ENCODE measurements around the gene ZFYVE28. TPM values are rescaled to one million over a fixed set of nuclear protein-coding genes. Genes with fewer than 3 reads are reported as not detected.

Gene ZFYVE28
- total RNA-seq, 1 experiment from 2014 or later: 19.2 TPM

DNA sequence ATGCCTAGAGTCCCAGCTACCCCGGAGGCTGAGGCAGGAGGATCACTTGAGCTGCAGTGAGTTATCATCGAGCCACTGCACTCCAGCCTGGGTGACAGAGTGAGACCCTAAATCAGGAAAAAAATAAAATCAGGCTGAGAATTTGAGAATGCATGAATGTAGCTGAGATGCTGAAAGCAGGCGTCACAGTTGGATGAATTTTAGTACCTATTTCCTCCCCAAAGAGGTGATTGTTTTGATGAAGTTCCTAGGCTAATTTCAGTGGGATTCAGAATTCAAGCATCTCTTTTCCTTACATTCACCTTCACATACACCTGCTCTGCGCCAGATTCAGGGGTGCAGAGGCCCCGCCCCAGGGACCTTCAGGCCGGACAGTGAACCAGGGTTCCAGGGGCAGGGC is 3.5 kb upstream of the ZFYVE28 start:
- Histone ChIP-seq H3K4me3 (replicated peaks in 1 of 2; ENCODE audit: low read depth in 1 of 2, low read length in 2 of 2) (no peak overlapping the region), H2AFZ (ENCODE audit: low read depth, low read length, poor library complexity, severe bottlenecking) (no peak overlapping the region), H3K36me3 (ENCODE audit: control insufficient read depth in 1 of 2, insufficient read depth in 2 of 2, low read length in 2 of 2) (no peaks in the 10 kb centered on the region), H3K9me3 (ENCODE audit: control insufficient read depth in 1 of 2, insufficient read depth in 1 of 2, low read depth in 1 of 2, low read length in 2 of 2) (no peaks in the 10 kb centered on the region), H3K4me1 (ENCODE audit: control insufficient read depth in 1 of 2, insufficient read depth in 2 of 2, low read length in 2 of 2) (peaks cover 8 to 17% of the 10 kb centered on the region in 2 experiments), H3K4me2 (ENCODE audit: low read length) (no peak overlapping the region), H3K79me2 (ENCODE audit: insufficient read depth, low read length) (peaks cover 1% of the 10 kb centered on the region; the same call in 1 of the 2 replicates), H3K27ac (ENCODE audit: low read depth, low read length) (no peak overlapping the region), H3K27me3 (ENCODE audit: insufficient read depth, low read length) (peaks cover 19% of the 10 kb centered on the region; the same call in 1 of the 2 replicates), H4K20me1 (ENCODE audit: insufficient read depth) (no peaks in the 10 kb centered on the region), H3K9me2 (ENCODE audit: insufficient read depth) (no peaks in the 10 kb centered on the region), H3K9ac (ENCODE audit: low read length) (no peak overlapping the region)
- ChIA-PET POLR2A (no interaction called here), CTCF (no interaction called here), RAD21 (ENCODE audit: low non-redundant PET in 1 of 2, low total read pairs in 2 of 2, uncharacterized antibody in 2 of 2, unreplicated experiment in 2 of 2) (no interaction called here)
- DNase-seq (ENCODE audit: low read depth, low spot score): no peak
- intact Hi-C loops (cut with micrococcal nuclease): no loop called here
- TF ChIP-seq, protein P1, sequence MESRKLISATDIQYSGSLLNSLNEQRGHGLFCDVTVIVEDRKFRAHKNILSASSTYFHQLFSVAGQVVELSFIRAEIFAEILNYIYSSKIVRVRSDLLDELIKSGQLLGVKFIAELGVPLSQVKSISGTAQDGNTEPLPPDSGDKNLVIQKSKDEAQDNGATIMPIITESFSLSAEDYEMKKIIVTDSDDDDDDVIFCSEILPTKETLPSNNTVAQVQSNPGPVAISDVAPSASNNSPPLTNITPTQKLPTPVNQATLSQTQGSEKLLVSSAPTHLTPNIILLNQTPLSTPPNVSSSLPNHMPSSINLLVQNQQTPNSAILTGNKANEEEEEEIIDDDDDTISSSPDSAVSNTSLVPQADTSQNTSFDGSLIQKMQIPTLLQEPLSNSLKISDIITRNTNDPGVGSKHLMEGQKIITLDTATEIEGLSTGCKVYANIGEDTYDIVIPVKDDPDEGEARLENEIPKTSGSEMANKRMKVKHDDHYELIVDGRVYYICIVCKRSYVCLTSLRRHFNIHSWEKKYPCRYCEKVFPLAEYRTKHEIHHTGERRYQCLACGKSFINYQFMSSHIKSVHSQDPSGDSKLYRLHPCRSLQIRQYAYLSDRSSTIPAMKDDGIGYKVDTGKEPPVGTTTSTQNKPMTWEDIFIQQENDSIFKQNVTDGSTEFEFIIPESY (IDR thresholded peaks at IDR 0.05; ENCODE audit: extremely low read depth, insufficient replicate concordance, low read length): no peak
- TF ChIP-seq CBX3 (IDR thresholded peaks at IDR 0.05; ENCODE audit: low read depth) (no peak), EZH2phosphoT487 (IDR thresholded peaks at IDR 0.05; ENCODE audit: borderline replicate concordance) (no peak), YY1 (IDR thresholded peaks at IDR 0.05; ENCODE audit: extremely low read depth, insufficient replicate concordance, low read depth, low read length) (no peak), SRF (IDR thresholded peaks at IDR 0.05; ENCODE audit: low read depth) (no peak), SIN3A (IDR thresholded peaks at IDR 0.05; ENCODE audit: low read depth) (no peak), SP1 (IDR thresholded peaks at IDR 0.05; ENCODE audit: low read depth) (no peak), ELF1 (IDR thresholded peaks at IDR 0.05; ENCODE audit: borderline replicate concordance, low read depth) (no peak), JUND (IDR thresholded peaks at IDR 0.05) (no peak), POLR2A (IDR thresholded peaks at IDR 0.05; ENCODE audit: borderline replicate concordance, extremely low read depth, insufficient read depth, insufficient read length) (no peak), TCF7L2 (IDR thresholded peaks at IDR 0.05; ENCODE audit: borderline replicate concordance, extremely low read depth, insufficient read depth, insufficient read length) (no peak), ZFX (IDR thresholded peaks at IDR 0.05) (no peak), FOSL1 (IDR thresholded peaks at IDR 0.05; ENCODE audit: low read depth) (no peak), CEBPB (IDR thresholded peaks at IDR 0.05; ENCODE audit: low read depth) (no peak)
- TF ChIP-seq, protein P2, sequence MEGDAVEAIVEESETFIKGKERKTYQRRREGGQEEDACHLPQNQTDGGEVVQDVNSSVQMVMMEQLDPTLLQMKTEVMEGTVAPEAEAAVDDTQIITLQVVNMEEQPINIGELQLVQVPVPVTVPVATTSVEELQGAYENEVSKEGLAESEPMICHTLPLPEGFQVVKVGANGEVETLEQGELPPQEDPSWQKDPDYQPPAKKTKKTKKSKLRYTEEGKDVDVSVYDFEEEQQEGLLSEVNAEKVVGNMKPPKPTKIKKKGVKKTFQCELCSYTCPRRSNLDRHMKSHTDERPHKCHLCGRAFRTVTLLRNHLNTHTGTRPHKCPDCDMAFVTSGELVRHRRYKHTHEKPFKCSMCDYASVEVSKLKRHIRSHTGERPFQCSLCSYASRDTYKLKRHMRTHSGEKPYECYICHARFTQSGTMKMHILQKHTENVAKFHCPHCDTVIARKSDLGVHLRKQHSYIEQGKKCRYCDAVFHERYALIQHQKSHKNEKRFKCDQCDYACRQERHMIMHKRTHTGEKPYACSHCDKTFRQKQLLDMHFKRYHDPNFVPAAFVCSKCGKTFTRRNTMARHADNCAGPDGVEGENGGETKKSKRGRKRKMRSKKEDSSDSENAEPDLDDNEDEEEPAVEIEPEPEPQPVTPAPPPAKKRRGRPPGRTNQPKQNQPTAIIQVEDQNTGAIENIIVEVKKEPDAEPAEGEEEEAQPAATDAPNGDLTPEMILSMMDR (IDR thresholded peaks at IDR 0.05 in 2 of 3, conservative IDR thresholded peaks at IDR 0.05 in 1 of 3; ENCODE audit: borderline replicate concordance in 1 of 3, insufficient read depth in 1 of 3, low read depth in 2 of 3, low read length in 2 of 3): no peak
- TF ChIP-seq, protein P3, sequence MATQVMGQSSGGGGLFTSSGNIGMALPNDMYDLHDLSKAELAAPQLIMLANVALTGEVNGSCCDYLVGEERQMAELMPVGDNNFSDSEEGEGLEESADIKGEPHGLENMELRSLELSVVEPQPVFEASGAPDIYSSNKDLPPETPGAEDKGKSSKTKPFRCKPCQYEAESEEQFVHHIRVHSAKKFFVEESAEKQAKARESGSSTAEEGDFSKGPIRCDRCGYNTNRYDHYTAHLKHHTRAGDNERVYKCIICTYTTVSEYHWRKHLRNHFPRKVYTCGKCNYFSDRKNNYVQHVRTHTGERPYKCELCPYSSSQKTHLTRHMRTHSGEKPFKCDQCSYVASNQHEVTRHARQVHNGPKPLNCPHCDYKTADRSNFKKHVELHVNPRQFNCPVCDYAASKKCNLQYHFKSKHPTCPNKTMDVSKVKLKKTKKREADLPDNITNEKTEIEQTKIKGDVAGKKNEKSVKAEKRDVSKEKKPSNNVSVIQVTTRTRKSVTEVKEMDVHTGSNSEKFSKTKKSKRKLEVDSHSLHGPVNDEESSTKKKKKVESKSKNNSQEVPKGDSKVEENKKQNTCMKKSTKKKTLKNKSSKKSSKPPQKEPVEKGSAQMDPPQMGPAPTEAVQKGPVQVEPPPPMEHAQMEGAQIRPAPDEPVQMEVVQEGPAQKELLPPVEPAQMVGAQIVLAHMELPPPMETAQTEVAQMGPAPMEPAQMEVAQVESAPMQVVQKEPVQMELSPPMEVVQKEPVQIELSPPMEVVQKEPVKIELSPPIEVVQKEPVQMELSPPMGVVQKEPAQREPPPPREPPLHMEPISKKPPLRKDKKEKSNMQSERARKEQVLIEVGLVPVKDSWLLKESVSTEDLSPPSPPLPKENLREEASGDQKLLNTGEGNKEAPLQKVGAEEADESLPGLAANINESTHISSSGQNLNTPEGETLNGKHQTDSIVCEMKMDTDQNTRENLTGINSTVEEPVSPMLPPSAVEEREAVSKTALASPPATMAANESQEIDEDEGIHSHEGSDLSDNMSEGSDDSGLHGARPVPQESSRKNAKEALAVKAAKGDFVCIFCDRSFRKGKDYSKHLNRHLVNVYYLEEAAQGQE (IDR thresholded peaks at IDR 0.05; ENCODE audit: low read depth): no peak
- no peak for ATAC-seq
- BruUV-seq (replicated peaks): no TSS peak

All from HCT116 (cell line).